Stomach (tissue), 9 donors: ENCODE measurements around the gene RPL27. TPM values are rescaled to one million over a fixed set of nuclear protein-coding genes. Genes with fewer than 3 reads are reported as not detected.

Experiments
- DNase-seq, 2 donors: peaks; one replicate each; pipeline versions ENCODE4 v3.0.0 to v3.0.0-alpha.2; 2013 to 2019
- H3K27ac ChIP-seq, 5 donors: fragments of 200-600 bp in 4 of 5; sonication (generic) in 4 of 5; one replicate each; pipeline ENCODE4 v1.5.1; 2013 to 2019; ENCODE audit warnings: mild to moderate bottlenecking in 1 of 5, moderate library complexity in 1 of 5
- H3K27me3 ChIP-seq, 3 donors: fragments of 200-600 bp; sonication (generic); one replicate each; pipeline ENCODE4 v1.5.1; 2017 to 2019; ENCODE audit warnings: mixed run types in 1 of 3
- H3K36me3 ChIP-seq, 4 donors: fragments of 200-600 bp; sonication (generic); 1 replicate in 3 of 4; 2 replicates in 1 of 4; pipeline ENCODE4 v1.5.1; 2016 to 2019
- H3K4me1 ChIP-seq, 4 donors: fragments of 200-600 bp; sonication (generic); one replicate each; pipeline ENCODE4 v1.5.1; 2016 to 2019
- H3K4me3 ChIP-seq, 4 donors: fragments of 200-600 bp; sonication (generic) in 3 of 4; one replicate each; pipeline ENCODE4 v1.5.1; 2016 to 2019; ENCODE audit warnings: mild to moderate bottlenecking in 1 of 4
- H3K9me3 ChIP-seq, 4 donors: fragments of 200-600 bp; sonication (generic); one replicate each; pipeline ENCODE4 v1.5.1; 2016 to 2019
- EP300 ChIP-seq: sonication (generic); formaldehyde crosslinking; IDR thresholded peaks from one replicate; pipeline ENCODE4 v1.6.1; 2017; ENCODE audit warnings: antibody characterized with exemption
- POLR2A ChIP-seq, 4 donors: fragments of 450-650 bp; IDR thresholded peaks; one replicate each; pipeline ENCODE4 v1.6.1; 2016; ENCODE audit warnings: antibody characterized with exemption in 4 of 4, control low read depth in 2 of 4, mild to moderate bottlenecking in 1 of 4, moderate library complexity in 1 of 4
- POLR2AphosphoS5 ChIP-seq, 3 donors: sonication (generic); formaldehyde crosslinking; IDR thresholded peaks; one replicate each; pipeline ENCODE4 v1.6.1; 2016; ENCODE audit warnings: antibody characterized with exemption in 3 of 3
- WGBS, 5 donors: extraction: QIAGEN DNeasy Blood & Tissue Kit in 3 of 5; methylation state at CpG; one replicate each; pipeline versions ENCODE4 v1.1.5 to v1.1.7; 2013 to 2018; 5-methylcytosine and 5-hydroxymethylcytosine counted together
- intact Hi-C: fragments of 100-400 bp; cut with DNase I; formaldehyde crosslinking; loops from one replicate; pipeline ENCODE4 v1.15.1; 2023; ENCODE audit warnings: low total_unique reads
- polyA plus RNA-seq, 3 donors: library from polyadenylated mRNA; stranded (reverse); fragments of 200-250 nt; gene quantifications; one replicate each; pipeline ENCODE4 v1.2.3, GENCODE V29; 2013
- total RNA-seq, 5 donors: library from RNA; depleted of rRNA; stranded (reverse); fragments of >200 nt; gene quantifications; one replicate each; pipeline versions ENCODE4 v1.1.0 to v1.2.3, GENCODE V29; 2014 to 2016
- TF ChIP-seq, protein P1 (sequence below), 7 experiments: fragments of 450-650 bp in 4 of 7; fragments of 200-600 bp in 3 of 7; sonication (generic) in 3 of 7; IDR thresholded peaks; one replicate each; pipeline ENCODE4 v1.5.1; 2016 to 2019; ENCODE audit warnings: antibody characterized with exemption in 7 of 7, control low read depth in 2 of 7, mild to moderate bottlenecking in 1 of 7
- donor health status: healthy with polysubstance abuse.
- donor health status: Bipolar disorder and iron deficiency.
- donor health status: healthy.

Gene RPL27
- total and polyA plus RNA-seq, 8 donors: 251 to 4,199 (median 1,554) TPM

DNA sequence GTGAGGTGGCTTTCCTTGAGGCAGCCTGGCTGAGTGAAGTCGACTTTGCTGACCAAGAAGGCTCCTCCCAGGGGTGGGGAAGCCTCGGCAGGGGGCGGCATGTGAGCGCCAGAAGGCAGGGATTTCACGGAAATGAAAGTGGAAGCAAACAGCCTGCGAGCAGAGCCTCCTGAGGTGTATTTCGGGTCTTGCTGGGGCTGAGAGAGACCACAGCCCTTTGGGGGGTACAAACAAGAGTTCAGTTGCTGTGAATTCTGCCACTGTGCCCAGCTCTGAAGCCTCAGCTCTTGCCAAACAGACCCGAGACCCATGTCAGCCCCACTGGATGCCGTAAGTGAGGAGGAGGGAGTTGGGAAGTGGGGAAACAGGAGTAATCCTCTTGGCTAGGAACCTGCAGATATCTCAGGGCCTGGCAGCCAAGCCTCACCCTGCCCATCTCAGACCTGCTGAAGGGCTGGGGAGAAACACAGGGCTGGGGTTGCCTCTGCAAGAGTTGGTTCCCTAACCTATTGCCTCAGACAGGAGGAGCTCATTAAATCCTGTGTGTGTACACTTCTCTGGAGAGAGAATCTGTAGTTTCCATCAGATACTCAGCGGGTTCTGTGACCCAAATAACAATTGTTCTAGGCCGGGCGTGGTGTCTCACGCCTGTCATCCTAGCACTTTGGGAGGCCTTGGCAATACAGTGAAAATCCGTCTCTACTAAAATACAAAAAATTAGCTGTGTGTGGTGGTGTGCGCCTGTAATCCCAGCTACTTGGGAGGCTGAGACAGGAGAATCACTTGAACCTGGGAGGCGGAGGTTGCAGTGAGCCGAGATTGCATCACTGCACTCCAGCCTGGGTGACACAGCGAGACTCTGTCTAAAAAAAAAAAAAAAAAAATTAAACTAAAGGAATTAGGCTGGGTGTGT is 8.7 kb downstream of the RPL27 start, which contains the start of gene IFI35:
Gene IFI35 (plus strand): TSS at position 146 of the 913 bp plus-strand sequence. CDS start 164 bp downstream, at position 310.
- H3K9me3 ChIP-seq: no peaks in the 10 kb centered on the region
- peaks cover 18 to 70% (median 31%) of the 10 kb centered on the region in 4 donors for H3K4me1 ChIP-seq
- TF ChIP-seq POLR2A (IDR thresholded peaks at IDR 0.05) (no peak), POLR2AphosphoS5 (IDR thresholded peaks at IDR 0.05) (peak; percentile 53 to 89 (median 67)), EP300 (no peak)
- TF ChIP-seq, protein P1, sequence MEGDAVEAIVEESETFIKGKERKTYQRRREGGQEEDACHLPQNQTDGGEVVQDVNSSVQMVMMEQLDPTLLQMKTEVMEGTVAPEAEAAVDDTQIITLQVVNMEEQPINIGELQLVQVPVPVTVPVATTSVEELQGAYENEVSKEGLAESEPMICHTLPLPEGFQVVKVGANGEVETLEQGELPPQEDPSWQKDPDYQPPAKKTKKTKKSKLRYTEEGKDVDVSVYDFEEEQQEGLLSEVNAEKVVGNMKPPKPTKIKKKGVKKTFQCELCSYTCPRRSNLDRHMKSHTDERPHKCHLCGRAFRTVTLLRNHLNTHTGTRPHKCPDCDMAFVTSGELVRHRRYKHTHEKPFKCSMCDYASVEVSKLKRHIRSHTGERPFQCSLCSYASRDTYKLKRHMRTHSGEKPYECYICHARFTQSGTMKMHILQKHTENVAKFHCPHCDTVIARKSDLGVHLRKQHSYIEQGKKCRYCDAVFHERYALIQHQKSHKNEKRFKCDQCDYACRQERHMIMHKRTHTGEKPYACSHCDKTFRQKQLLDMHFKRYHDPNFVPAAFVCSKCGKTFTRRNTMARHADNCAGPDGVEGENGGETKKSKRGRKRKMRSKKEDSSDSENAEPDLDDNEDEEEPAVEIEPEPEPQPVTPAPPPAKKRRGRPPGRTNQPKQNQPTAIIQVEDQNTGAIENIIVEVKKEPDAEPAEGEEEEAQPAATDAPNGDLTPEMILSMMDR (IDR thresholded peaks at IDR 0.05): peak in 4 of 7 experiments; percentile 13 to 57 (median 40)
- peaks cover 18 to 36% (median 29%) of the 10 kb centered on the region in 4 donors for H3K36me3 ChIP-seq
- peak within 1 kb of the TSS; percentile 62 to 70 (median 64) for H3K4me3 ChIP-seq
- DNase-seq: peak; percentile 90 to 96
- WGBS, 5 donors: 19 to 24% (median 21%) methylated on average over 18 of the region's 18 CpGs
- H3K27ac ChIP-seq: peak within 1 kb of the TSS; percentile 91 to 98 (median 96)
- H3K27me3 ChIP-seq: no peaks in the 10 kb centered on the region
- intact Hi-C loops: no loop called here

DNA sequence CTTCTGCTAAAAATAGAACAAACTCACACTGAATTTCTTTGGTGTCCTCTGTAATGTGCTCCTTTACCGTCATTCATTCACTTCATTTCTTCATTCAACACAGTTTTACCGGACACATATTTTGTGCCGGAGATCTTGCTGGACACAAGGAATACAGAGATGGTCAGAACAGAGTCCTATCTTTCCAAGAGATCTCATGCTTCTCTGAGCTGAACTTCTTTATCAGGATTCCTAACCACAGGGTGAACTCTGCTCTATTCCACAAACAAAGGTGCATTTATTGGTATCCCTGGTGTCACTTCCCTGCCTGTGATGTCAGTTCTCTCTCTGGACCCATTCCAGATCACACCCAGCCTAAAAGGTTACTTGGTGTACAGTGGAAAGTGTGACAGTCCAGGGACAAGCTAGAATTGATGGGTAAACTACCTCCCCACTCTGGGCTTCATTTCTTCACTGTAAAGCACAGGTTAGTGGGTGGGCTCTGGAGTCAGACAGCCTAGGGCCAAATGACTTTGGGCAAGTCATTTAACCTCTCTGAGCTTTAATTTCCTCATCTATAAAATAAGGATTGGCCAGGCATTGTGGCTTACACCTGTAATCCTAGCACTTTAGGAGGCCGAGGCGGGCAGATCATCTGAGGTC is 12.6 kb downstream of the RPL27 start:
- Histone ChIP-seq H3K36me3 (peaks cover 14 to 44% (median 38%) of the 10 kb centered on the region in 4 donors), H3K27me3 (no peaks in the 10 kb centered on the region), H3K4me1 (peaks cover 29 to 86% (median 49%) of the 10 kb centered on the region in 4 donors), H3K9me3 (no peaks in the 10 kb centered on the region), H3K27ac (peak overlapping the region in 3 of 5 donors; percentile 7 to 25 (median 20)), H3K4me3 (no peak overlapping the region)
- TF ChIP-seq EP300 (no peak), POLR2AphosphoS5 (IDR thresholded peaks at IDR 0.05) (peak in 1 of 3 donors; percentile 6), POLR2A (IDR thresholded peaks at IDR 0.05) (no peak)
- intact Hi-C loops: no loop called here
- DNase-seq: peak in 1 of 2 donors; percentile 72
- WGBS, 5 donors: 76 to 83% (median 81%) methylated on average over 5 of the region's 5 CpGs

DNA sequence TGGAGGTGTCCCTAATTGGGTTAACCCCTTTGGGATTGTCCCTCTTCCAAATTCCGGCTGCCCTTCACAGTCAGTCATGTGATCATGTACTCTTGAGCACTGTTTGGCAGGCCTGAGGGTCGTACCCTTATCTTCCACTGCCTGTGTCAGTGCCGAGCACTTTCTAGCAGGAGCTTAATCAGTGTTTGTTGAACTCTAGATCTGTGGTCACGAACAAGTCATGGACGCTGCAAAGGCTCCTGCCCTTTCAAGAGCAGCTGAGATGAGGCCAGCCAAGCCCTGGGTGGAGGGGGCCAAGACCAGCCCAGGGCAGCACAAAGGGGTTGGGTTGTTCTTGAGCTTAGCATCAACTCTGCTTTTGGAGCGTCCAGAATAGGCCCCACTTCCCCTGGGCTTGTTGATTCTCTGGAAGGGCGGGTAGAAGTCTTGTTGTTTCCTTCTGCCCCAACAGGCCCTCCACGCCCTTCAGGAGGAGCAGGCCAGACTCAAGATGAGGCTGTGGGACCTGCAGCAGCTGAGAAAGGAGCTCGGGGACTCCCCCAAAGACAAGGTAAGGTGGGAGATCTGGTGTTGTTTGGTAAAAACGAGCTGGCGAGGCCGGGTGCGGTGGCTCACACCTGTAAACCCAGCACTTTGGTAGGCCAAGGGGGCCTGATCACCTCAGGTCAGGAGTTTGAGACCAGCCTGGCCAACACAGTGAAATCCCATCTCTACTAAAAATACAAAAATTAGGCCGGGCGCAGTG is 13.7 kb downstream of the RPL27 start:
- Histone ChIP-seq H3K9me3 (no peaks in the 10 kb centered on the region), H3K27me3 (no peaks in the 10 kb centered on the region), H3K4me1 (peaks cover 36 to 87% (median 48%) of the 10 kb centered on the region in 4 donors), H3K36me3 (peaks cover 21 to 56% (median 49%) of the 10 kb centered on the region in 4 donors), H3K27ac (peak overlapping the region in 4 of 5 donors; percentile 10 to 47 (median 32)), H3K4me3 (no peak overlapping the region)
- intact Hi-C loops: no loop called here
- no peak for DNase-seq
- no peak for TF ChIP-seq EP300
- TF ChIP-seq, protein P1 (IDR thresholded peaks at IDR 0.05): no peak
- no peak for TF ChIP-seq POLR2A (IDR thresholded peaks at IDR 0.05)
- TF ChIP-seq POLR2AphosphoS5 (IDR thresholded peaks at IDR 0.05): peak in 1 of 3 donors; percentile 2
- 56 to 70% (median 64%) methylated on average over 12 to 15 of the region's 15 CpGs for WGBS, 5 donors

DNA sequence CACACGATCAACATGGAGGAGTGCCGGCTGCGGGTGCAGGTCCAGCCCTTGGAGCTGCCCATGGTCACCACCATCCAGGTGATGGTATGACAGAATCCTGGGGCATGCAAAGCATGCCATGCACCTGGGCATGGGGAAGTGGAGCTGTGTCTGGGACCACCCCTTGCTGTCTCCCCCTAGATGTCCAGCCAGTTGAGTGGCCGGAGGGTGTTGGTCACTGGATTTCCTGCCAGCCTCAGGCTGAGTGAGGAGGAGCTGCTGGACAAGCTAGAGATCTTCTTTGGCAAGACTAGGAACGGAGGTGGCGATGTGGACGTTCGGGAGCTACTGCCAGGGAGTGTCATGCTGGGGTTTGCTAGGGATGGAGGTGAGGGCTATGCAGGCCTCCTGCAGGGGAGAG is 15.1 kb downstream of the RPL27 start:
- H3K36me3 ChIP-seq: peaks cover 28 to 66% (median 60%) of the 10 kb centered on the region in 4 donors
- no peak for DNase-seq
- H3K27me3 ChIP-seq: no peaks in the 10 kb centered on the region
- H3K9me3 ChIP-seq: no peaks in the 10 kb centered on the region
- WGBS, 5 donors: 80 to 92% (median 87%) methylated on average over 7 to 8 of the region's 8 CpGs
- TF ChIP-seq POLR2A (IDR thresholded peaks at IDR 0.05) (no peak), EP300 (no peak), POLR2AphosphoS5 (IDR thresholded peaks at IDR 0.05) (no peak)
- TF ChIP-seq, protein P1 (IDR thresholded peaks at IDR 0.05): no peak
- peak overlapping the region in 2 of 5 donors; percentile 66 to 76 for H3K27ac ChIP-seq
- peaks cover 30 to 82% (median 42%) of the 10 kb centered on the region in 4 donors for H3K4me1 ChIP-seq
- no peak overlapping the region for H3K4me3 ChIP-seq
- intact Hi-C loops: no loop called here
